ENCODE results near the gene DNAJC18.
"Not testable (repeated sequence)": the region's sequence is repeated elsewhere in the genome, so short reads cannot be mapped to it uniquely, and the experiment has no call there.

The DNAJC18 gene

DNA sequence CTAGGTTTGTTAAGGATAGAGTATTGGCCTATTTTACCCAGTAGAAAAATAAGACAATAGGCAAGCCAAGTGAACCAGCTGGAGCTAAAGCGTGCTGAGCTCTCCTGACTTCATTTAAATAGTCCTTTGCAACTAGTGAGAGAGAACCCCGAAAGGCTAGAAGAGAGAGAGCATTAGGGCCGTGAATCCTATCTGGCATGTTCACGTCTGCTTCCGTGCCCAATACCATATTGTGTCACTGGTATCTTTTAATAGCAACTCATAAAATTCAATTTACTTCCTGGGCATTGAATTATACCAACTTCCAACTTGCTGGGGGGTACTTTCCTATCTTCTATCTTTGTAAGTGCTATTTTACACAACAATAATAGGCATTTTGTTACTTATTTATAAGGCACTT lies 13.8 kb downstream of the DNAJC18 start:
- no peak for DNase-seq

DNA sequence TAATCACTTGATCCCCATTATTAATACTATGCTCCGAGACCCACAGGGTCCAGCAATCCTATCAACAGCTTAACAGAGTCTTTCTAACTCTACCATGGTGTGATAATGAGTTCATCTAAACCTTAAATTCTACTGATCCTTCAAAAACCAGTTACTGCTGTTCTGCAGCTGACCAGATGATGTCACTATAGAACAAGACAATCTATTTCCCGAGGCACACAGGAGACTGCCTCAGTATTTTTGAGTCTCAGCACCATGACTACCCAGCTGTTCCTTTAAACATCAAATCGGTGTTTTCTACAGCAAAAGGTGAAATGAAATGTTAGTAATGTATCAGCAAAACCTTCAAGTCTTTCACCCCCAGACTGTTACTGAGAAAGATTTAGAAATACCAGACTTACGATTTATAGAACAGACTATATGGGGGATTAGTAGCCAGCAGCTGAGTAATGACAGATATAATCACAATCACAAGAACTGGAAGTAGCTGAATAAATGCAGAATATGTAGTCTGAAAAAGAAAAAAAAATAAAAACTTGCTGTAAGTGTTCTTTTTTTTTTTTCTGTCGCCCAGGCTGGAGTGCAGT lies 16.9 kb downstream of the DNAJC18 start:
- peak; percentile 72 for DNase-seq

DNA sequence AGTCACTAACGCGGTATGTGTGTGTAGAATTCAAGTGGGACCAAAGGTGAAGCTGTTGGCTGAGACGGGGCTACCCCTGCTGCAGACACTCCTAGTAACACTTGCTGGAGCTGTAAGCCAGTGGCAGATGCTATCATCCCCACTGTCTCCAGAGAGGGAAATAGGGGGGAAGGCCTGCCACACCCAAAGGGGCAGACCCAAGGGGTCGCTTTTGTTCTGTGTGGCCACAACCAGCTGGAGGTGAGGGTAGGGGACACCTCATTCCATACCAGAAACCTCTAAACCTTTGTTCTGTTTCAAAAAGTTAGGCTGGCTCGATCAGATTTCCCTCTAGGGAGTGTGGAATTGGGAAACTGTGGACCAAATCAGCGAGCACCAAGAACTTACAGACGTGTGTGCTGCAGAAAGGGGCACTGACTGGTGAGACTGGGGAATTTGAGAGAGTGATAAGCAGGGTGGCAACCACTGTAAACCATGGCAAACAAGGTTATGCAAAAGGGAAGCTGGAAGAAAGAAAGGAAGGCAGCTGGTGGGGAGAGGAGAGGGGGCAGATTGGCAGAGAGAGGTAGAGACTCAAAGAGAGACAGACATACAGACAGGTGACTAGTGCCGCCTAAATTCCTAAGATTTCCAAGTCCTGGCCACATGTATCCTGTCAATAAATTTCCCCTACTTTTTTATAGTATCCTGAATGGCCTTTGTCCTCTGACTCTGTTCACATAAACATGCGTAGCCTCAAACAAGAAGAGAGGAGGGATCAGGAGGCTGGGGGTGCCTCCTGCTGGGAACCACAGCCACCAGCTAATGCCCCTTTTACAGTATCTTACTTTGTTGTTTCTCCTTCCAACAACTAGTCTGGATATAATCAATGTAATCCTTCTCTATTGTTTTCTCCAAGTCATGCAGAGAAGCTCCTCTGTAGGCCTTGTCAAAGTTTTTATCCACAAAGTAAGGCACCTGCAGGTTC lies 19.8 kb downstream of the DNAJC18 start:
- no peak for DNase-seq

DNA sequence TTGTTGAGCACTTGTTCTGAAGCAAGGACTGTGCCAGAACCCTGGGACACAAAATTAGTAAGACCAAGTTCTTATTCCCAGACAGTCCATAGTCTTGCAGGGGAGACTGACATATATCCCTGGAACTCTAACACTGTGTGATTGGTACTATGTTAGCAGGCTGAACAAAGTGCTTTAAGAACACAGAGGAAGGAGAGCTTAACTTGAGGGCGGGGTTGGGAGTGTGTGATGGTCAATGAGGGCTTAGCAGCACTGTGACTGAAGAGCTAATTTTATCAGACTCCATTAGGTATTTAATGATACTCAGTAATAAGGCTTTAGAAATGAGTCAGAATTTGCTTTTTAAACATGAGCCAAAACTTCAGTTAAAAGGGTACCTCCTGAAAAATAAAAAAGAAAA lies 20.5 kb downstream of the DNAJC18 start:
- DNase-seq, result no peak

DNA sequence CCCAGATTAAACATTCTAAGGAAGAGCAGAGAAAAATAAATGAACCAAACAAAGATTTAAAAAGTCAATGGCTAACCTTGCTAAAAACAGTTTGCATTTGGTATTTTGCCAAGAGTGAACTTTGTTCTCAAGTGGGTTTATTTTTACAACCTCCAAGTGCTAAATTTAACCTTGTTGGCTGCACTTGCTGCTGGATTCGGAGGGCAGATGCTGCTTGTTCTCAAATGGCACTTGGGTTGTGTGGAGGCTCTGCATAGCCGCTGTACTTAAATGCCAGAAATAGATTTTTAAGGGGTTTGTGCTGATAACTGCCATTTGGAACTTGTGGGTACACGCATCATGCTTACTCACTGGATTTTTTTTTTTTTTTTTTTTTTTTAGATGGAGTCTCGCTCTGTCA lies 22.1 kb downstream of the DNAJC18 start:
- peak; percentile 62 for DNase-seq

DNA sequence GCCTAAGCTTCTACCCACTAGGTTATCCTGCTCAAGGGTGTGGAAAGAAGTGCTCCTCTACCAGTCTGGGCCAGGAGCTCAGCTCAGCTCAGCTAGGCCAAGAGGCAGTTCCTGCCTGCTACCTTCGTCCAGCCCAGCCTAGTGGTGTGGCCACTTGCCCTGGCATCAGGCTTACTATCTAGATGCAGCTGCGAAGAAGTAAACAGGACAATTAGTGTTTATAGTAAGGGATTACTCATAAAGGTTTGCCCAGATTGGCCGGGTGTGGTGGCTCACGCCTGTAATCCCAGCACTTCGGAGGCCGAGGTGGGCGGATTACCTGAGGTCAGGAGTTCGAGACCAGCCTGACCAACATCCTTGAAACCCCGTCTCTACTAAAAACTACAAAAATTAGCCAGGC lies 22.7 kb downstream of the DNAJC18 start:
- DNase-seq, result no peak

DNA sequence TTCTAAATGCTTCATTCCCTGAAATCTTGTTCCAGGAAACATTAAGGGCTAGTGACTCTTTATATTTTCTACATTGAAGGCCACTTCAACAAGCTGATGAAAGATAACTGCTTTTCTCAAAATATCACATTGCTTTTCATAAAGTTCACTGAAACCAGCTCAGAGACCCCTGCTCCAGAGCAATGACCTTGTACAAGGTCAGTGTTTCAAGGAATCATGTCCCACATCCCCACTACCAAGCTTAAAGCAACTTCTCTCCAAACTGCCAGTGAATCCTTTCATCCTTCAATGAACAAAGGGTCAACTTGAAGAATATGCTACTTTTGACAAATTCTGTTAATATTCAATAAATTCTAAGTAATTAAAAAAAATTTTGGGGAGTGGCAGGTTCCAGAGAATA lies 23.5 kb downstream of the DNAJC18 start:
- DNase-seq, result no peak

DNA sequence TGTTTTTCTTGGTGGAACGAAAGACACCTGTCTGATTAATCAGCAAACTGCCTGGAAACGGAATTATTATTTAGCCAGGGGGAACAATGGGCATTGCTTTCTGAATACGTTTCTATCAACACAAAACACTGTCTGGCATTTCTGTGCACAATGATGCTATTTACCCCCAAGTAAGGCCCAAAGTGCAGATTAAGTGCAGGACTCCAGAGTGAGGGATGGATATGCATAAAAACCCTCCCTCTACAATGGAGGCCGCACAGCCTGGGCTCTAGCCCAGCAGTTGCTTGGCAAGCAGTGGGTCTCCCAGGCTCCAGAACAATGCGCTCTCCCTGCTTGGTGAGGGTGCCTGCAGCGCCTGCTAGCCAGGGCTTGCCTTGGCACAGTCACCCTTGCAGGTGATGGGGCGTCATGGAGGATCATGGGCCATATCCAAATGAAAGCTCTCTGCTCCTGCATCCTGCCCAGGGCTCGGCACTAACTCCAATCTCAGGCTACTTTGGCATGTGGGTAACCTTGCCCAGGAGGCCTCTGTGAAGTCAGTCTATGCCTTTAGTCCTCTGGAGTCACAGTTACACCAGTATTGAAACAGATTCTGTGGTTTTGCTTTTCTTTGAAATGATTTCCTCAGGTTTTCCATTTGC lies 24.0 kb downstream of the DNAJC18 start:
- peak; percentile 77 for DNase-seq

DNA sequence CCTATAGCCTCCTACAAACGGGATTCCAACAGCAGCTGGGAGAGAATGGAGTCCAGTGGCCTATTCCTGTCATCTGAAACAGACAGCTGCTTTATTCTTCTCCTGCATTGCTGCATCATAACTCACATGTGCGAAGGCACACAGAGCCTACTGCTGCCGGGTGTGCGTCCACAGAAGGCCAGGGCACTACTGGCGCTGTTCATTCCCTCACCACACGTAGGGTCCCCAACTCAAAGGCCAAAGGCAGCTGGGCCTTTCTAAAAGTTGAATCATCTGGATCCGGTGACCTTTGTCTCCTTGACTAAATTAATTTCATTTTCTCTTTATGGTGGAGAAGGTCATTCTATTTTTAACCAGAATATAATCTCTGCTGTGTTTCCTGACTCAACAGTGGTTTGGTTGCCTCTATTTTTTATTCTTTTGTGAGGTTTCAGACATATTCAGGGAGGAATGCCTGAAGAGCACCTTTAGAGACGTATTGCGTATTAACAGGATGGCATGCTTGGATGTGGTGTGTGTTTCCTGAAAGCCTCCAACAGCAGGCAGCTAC lies 24.7 kb downstream of the DNAJC18 start:
- peak; percentile 24 for DNase-seq

DNA sequence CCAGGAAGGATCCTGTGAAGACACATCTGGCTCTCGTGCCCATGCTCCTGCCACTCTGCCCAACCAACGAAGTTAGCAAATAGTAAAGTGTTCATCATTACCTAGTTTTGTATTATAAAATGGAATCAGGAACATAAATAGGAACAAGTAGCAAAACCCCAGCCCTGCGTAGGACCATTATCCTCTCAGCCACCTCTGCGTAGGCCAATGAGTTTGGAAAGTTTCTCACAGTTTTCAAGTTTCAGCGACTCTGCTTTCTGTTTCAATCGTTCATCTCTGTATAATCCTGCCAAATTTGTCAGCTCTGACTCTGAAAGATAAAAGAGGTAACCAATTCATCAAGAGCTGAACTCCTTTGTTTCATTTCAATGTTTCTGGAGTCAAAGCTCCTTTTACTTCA lies 25.4 kb downstream of the DNAJC18 start:
- DNase-seq, result no peak

DNA sequence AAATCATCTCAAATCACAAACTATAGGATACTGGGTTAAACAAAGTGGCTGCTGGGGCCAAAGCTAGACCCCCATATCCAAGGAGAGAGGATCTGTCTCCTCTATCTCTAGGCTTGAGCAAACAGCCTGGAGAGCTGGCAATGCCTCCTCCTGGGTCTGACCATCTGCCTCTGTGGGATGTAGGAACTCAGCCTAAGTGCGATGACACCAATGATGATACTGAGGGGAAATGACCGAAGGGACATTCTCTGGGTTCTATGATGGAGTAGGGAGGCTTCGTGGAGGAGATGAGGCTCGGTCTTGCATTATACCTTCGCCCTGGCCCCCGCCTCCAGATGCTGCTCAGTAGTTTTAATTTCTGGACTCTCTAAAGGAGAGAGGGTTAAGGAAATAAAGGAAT lies 26.2 kb downstream of the DNAJC18 start:
- no peak for DNase-seq

DNA sequence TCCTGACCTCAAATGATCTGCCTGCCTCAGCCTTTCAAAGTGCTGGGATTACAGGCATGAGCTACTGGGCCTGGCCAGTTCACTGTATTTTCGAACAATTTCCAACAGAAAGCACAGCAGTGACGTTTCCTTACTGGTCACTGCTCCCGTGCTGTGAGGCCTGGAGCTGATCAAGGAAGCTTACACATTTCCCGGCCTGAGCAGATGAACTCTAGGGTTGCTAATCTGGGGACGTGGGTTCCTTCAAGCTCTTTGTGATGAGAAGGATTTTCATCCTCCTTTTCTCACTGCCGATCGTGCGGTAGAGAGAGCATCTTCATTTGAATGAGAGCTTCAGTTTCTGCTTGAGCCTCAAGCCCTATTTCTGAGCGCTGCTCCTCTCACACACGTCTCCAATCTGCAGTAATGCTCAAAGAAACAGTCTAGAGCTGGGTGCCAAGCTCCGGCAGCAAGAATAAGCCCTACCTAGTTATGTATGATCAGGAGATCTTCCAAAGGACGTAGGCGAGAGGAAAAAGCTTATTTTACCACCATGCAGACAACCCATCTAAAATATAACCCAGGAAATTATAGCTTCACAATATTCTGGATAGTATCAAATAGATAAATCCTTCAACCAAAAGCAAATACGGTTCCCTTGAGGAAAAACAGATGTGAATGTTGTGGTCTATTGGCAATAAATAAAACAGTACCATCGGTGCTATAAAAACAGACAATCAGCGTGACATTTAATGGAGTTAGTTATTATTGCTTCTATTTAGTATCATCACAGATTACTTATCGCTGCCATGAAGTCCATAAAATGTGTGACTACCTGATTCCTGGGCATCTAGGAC lies 28.1 kb downstream of the DNAJC18 start:
- DNase-seq, result no peak

DNA sequence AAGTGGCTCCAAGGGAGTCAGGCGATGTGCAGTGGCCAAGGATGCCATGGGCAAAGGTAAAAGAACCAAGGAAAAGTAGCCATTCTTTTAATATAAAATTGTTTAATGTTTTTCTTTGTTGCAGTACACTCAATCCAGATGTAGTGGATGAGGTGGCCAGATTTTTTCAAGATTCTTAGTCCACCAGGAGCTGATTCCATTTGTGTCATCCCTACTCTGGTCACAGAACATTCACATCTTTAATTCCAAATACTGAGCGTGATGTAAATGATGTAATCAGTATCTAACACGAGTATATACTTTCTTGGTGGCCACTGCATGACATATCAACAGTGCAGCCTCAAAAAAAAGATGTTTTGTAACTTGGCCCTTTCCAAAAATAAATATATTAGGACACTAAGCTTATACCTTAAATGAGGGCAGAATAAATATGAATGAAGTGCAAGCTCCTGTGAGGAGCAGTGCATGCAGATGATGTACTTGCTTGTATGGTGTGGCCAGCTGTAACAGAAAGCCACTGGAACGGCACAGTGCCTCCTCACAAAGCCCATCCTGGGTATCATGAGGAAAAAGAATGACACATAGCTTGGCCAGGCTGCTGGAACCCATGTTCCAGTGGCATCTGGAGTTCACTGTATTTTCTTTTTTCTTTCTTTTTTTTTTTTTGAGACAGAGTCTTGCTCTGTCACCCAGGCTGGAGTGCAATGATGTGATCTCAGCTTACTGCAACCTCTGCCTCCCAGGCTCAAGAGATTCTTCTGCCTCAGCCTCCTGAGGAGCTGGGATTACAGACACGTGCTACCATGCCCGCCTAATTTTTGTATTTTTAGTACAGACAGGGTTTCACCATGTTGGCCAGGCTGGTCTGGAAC lies 29.0 kb downstream of the DNAJC18 start:
- DNase-seq, result no peak

DNA sequence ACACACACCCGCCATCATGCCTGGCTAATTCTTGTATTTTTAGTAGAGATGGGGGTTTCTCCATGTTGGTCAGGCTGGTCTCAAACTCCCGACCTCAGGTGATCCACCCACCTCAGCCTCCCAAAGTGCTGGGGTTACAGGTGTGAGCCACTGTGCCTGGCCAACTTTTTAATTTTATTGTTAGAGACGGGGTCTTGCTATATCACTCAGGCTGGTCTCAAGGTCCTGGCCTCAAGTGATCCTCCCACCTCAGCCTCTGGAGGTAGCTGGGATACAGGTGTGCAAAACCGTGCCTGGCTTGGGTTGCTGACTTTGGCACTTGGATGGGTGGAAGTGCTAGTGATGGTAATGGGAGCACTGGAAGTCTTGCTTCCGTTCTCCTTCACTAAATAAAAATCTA lies 30.2 kb downstream of the DNAJC18 start:
- DNase-seq, result not testable (repeated sequence)

DNA sequence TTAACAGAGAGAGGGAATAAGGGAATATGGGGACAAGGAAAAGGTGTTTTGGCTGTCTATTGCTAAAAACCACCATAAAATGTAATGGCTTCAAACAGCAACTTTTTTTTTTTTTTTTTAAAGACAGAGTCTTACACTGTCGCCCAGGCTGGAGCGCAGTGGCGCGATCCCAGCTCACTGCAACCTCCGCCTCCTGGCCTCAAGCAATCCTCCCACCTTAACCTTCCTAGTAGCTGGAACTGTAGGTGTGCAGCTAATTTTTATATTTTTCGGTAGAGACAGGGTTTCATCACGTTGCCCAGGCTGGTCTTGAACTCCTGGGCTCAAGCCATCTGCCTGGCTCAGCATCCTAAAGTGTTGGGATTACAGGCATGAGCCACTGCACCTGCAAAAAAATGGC lies 31.1 kb downstream of the DNAJC18 start:
- no peak for DNase-seq

DNA sequence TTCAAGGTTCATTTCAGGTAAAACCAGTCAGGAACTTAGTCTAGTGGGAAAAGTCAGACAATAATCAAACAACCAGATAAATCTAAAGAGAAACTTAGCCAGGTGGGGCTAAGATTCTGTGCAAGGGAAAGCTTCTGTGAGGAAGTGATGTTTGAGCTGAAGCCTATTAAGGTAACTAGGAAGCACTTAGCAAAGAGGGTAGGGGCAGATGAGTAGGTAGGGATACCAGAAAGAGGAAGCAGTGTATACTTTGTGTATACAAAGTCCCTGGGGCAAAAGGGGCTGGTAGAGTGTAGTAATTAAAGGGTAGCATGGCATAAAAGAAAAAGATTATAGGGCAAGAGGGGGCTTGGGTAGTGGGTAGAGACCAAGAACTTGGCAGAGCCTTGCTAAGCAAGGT lies 31.8 kb downstream of the DNAJC18 start:
- no peak for DNase-seq

DNA sequence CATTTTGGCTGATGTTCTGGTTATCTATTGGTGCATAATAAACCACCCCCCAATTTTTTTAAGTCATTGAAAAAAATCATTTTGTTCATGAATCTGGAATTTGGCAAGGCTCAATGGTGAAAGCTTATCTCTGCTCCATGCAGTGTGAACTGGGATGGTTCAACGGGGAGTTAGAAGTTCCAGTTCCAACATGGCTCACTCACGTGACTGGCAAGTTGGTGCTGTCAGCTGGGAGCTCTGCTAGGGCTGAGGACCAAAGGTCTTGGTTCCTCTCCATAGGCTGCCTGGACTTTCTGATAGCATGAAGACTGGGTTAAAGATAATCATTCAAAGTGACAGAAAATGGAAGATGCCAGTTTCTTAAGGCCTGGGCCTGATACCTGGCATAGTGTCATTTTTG lies 32.4 kb downstream of the DNAJC18 start:
- DNase-seq, result no peak

DNA sequence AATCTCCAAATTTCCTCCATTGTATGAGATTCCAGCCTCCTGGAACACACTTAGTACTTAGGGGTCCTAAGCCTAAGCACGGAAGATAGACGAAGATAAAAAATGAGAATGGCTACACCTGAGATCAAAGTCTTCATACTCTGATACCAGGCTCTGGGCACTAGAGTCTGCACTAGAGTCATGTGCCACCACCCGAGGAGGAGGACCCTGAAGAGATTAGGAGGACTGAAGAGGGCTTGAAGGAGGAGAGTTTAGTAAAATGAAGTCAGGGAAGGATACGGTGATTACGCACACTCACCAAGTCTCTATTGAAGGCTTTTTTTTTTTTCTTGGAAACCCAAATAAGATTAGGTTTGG lies 34.9 kb downstream of the DNAJC18 start:
- DNase-seq, result no peak

DNA sequence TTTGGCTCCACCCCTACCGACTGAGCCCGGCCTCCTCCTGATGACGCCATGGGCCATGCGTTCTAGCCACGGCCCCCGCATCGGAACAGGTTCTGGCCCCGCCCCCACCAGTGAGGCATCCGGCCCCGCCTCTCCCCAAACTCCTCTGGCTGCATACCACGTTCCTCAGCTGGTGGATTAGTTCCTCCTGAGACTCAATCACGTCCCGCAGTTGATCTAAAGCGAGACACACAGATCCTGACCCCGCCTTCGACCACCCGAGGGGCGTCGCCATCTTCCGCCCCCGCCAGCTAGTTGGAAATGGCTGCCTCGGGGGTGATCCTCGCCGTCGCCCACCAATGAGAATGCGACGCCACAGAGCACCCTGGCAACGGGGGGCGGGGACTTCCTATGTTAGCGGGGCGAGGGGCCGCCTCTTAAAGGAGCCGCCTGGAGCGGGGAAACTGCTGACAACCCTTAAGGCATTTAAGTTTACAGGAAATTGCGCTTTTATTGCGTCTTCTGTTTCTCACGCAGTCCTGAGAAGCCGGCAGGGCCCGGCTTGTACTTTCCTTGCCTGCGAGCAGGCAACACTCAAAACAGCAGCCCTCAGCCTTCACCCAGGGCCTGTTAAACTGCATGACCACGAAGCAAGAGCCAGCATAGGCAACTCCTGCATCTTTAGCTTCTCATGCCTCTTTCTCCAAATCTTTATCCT lies 35.4 kb downstream of the DNAJC18 start, which contains the start of gene SPATA24:
SPATA24 (minus strand) TSS at position 303 of the 697 bp plus-strand sequence; CDS start at position 274, 29 bp downstream.
- peak; percentile 87 for DNase-seq

DNA sequence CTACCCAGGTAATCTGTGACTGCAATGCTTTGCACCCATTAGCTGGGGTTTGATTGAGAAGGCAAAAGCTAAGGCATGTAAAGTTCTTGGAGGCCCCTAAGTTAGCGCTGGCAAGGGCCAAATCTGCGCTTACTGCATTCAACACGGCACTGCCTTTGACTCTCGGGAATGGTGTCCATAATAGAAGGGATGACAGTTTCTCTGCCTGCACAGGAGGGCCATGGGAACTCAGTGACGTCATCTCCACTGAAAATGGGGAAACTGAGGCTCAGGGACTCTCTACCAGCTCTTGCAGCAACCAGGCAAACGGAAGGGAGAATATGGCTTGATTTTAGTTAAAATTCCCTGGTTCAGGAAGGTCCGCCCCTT lies 35.9 kb downstream of the DNAJC18 start:
- no peak for DNase-seq

DNA sequence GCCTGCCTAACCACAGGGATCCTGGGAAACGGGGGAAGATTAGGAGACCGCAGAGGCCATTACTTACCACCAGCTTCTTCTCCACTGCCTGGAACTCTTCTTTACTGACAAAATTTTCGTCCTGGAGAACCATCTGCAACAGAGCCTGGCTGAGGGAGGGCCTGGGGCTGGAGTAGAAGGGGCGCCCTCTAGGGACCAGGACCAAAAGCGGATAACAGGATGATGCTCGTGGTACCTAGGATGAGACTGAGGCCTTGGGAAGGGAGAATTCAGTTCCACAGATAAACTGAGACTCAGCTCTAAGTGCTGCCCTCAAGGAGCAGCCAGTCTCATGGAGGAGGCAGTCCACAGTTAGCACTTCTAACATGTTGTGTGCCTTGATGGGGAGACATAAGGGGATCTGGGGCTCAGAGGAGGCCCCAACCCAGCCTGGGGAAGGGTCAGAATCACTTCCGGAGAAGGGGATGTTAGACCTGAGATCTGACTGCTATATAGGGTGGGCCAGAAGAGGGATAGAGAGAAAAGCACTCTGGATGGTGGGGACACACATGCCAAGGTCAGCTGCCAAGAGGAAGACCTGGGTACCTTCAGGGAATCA lies 36.7 kb downstream of the DNAJC18 start:
- DNase-seq, result peak; percentile 23

Measured in NCI-H1694 treated with DMSO at 0.1 percent for 48 hours (cell line).